ENCODE data around the gene SLC29A3.

The SLC29A3 gene

GRCh38 chr10:71336632-71337031, 17.6 kb downstream of the SLC29A3 start:
- H3K27ac ChIP-seq = no peak overlapping the region
- no peak overlapping the region for H3K4me3 ChIP-seq

GRCh38 chr10:71337219-71337701, 18.2 kb downstream of the SLC29A3 start:
- H3K27ac ChIP-seq = no peak overlapping the region
- DNase-seq (ENCODE audit: low read depth, low spot score) = no peak
- no peak overlapping the region for H3K9ac ChIP-seq (ENCODE audit: insufficient read length)
- no peak for TF ChIP-seq EZH2 (IDR thresholded peaks at IDR 0.05)
- TF ChIP-seq FOXP2 (optimal IDR thresholded peaks at IDR 0.05; ENCODE audit: control extremely low read depth, extremely low read length, insufficient read depth) = no peak
- no peak for TF ChIP-seq POLR2AphosphoS5 (IDR thresholded peaks at IDR 0.05; ENCODE audit: borderline replicate concordance, low read depth, low read length)
- no peaks in the 10 kb centered on the region for H3K9me3 ChIP-seq (ENCODE audit: low read depth, low read length)
- no peak overlapping the region for H3K4me3 ChIP-seq
- no peaks in the 10 kb centered on the region for H3K36me3 ChIP-seq (ENCODE audit: insufficient read depth, low read length)

More at GRCh38 chr10:71336632-71337031, 17.6 kb downstream of the SLC29A3 start:
- TF ChIP-seq EZH2 (IDR thresholded peaks at IDR 0.05) (no peak), FOXP2 (optimal IDR thresholded peaks at IDR 0.05; ENCODE audit: control extremely low read depth, extremely low read length, insufficient read depth) (no peak), POLR2AphosphoS5 (IDR thresholded peaks at IDR 0.05; ENCODE audit: borderline replicate concordance, low read depth, low read length) (no peak)
- Histone ChIP-seq H3K9ac (ENCODE audit: insufficient read length) (no peak overlapping the region), H3K9me3 (ENCODE audit: low read depth, low read length) (no peaks in the 10 kb centered on the region), H3K36me3 (ENCODE audit: insufficient read depth, low read length) (no peaks in the 10 kb centered on the region)
- no peak for DNase-seq (ENCODE audit: low read depth, low spot score)

- H3K9me3 ChIP-seq (ENCODE audit: low read depth, low read length) = no peaks in the 10 kb centered on the region
- no peak overlapping the region for H3K27ac ChIP-seq
- H3K36me3 ChIP-seq (ENCODE audit: insufficient read depth, low read length) = no peaks in the 10 kb centered on the region
- H3K9ac ChIP-seq (ENCODE audit: insufficient read length) = no peak overlapping the region
- TF ChIP-seq EZH2 (IDR thresholded peaks at IDR 0.05) (no peak), POLR2AphosphoS5 (IDR thresholded peaks at IDR 0.05; ENCODE audit: borderline replicate concordance, low read depth, low read length) (no peak), FOXP2 (optimal IDR thresholded peaks at IDR 0.05; ENCODE audit: control extremely low read depth, extremely low read length, insufficient read depth) (no peak)
- H3K4me3 ChIP-seq = no peak overlapping the region
- no peak for DNase-seq (ENCODE audit: low read depth, low spot score)
Observed at GRCh38 chr10:71338728-71339495, 19.9 kb downstream of the SLC29A3 start.

- no peak for DNase-seq (ENCODE audit: low read depth, low spot score)
- Histone ChIP-seq H3K4me3 (no peak overlapping the region), H3K9me3 (ENCODE audit: low read depth, low read length) (no peaks in the 10 kb centered on the region), H3K27ac (no peak overlapping the region), H3K36me3 (ENCODE audit: insufficient read depth, low read length) (no peaks in the 10 kb centered on the region), H3K9ac (ENCODE audit: insufficient read length) (no peak overlapping the region)
- no peak for TF ChIP-seq EZH2 (IDR thresholded peaks at IDR 0.05)
- no peak for TF ChIP-seq FOXP2 (optimal IDR thresholded peaks at IDR 0.05; ENCODE audit: control extremely low read depth, extremely low read length, insufficient read depth)
- no peak for TF ChIP-seq POLR2AphosphoS5 (IDR thresholded peaks at IDR 0.05; ENCODE audit: borderline replicate concordance, low read depth, low read length)
Observed at GRCh38 chr10:71339796-71340589, 20.9 kb downstream of the SLC29A3 start.

- Histone ChIP-seq H3K36me3 (ENCODE audit: insufficient read depth, low read length) (no peaks in the 10 kb centered on the region), H3K9ac (ENCODE audit: insufficient read length) (no peak overlapping the region), H3K9me3 (ENCODE audit: low read depth, low read length) (no peaks in the 10 kb centered on the region), H3K4me3 (no peak overlapping the region), H3K27ac (no peak overlapping the region)
- no peak for DNase-seq (ENCODE audit: low read depth, low spot score)
- TF ChIP-seq FOXP2 (optimal IDR thresholded peaks at IDR 0.05; ENCODE audit: control extremely low read depth, extremely low read length, insufficient read depth) = no peak
Observed at GRCh38 chr10:71342573-71343391, 23.7 kb downstream of the SLC29A3 start.

GRCh38 chr10:71343392-71343773, 24.3 kb downstream of the SLC29A3 start:
- Histone ChIP-seq H3K27ac (no peak overlapping the region), H3K36me3 (ENCODE audit: insufficient read depth, low read length) (no peaks in the 10 kb centered on the region), H3K9me3 (ENCODE audit: low read depth, low read length) (no peaks in the 10 kb centered on the region), H3K4me3 (no peak overlapping the region), H3K9ac (ENCODE audit: insufficient read length) (no peak overlapping the region)
- DNase-seq (ENCODE audit: low read depth, low spot score) = no peak
- TF ChIP-seq POLR2AphosphoS5 (IDR thresholded peaks at IDR 0.05; ENCODE audit: borderline replicate concordance, low read depth, low read length) = no peak
- TF ChIP-seq FOXP2 (optimal IDR thresholded peaks at IDR 0.05; ENCODE audit: control extremely low read depth, extremely low read length, insufficient read depth) = no peak
- TF ChIP-seq EZH2 (IDR thresholded peaks at IDR 0.05) = no peak

- Histone ChIP-seq H3K36me3 (ENCODE audit: insufficient read depth, low read length) (no peaks in the 10 kb centered on the region), H3K27ac (no peak overlapping the region), H3K9ac (ENCODE audit: insufficient read length) (no peak overlapping the region), H3K4me3 (no peak overlapping the region), H3K9me3 (ENCODE audit: low read depth, low read length) (no peaks in the 10 kb centered on the region)
- no peak for DNase-seq (ENCODE audit: low read depth, low spot score)
- TF ChIP-seq EZH2 (IDR thresholded peaks at IDR 0.05) (no peak), POLR2AphosphoS5 (IDR thresholded peaks at IDR 0.05; ENCODE audit: borderline replicate concordance, low read depth, low read length) (no peak), FOXP2 (optimal IDR thresholded peaks at IDR 0.05; ENCODE audit: control extremely low read depth, extremely low read length, insufficient read depth) (no peak)
Observed at GRCh38 chr10:71344154-71344925, 25.3 kb downstream of the SLC29A3 start.

Data from SK-N-MC (cell line).